HEK293 (cell line): ENCODE data around the gene GPC2.

Source experiments
- BCL6B ChIP-seq: fragments of 450-650 bp; formaldehyde crosslinking; IDR thresholded peaks from 2 replicates; pipeline ENCODE4 v1.5.1; 2017; ENCODE audit warnings: missing biosample characterization, missing genetic modification characterization
- HIC1 ChIP-seq: fragments of 450-650 bp; formaldehyde crosslinking; IDR thresholded peaks from 2 replicates; pipeline ENCODE4 v1.5.1; 2016; ENCODE audit warnings: missing biosample characterization, missing genetic modification characterization
- KLF16 ChIP-seq: fragments of 450-650 bp; formaldehyde crosslinking; IDR thresholded peaks from 2 replicates; pipeline ENCODE4 v1.5.1; 2017; ENCODE audit warnings: missing biosample characterization, missing genetic modification characterization
- MYNN ChIP-seq: fragments of 450-650 bp; formaldehyde crosslinking; IDR thresholded peaks from 2 replicates; pipeline ENCODE4 v1.5.1; 2016; ENCODE audit warnings: missing biosample characterization, missing genetic modification characterization, borderline replicate concordance
- MZF1 ChIP-seq: fragments of 450-650 bp; formaldehyde crosslinking; IDR thresholded peaks from 2 replicates; pipeline ENCODE4 v1.5.1; 2017; ENCODE audit warnings: missing biosample characterization, missing genetic modification characterization, borderline replicate concordance
- PATZ1 ChIP-seq: fragments of 450-650 bp; formaldehyde crosslinking; IDR thresholded peaks from 2 replicates; pipeline ENCODE4 v1.5.1; 2016; ENCODE audit warnings: missing biosample characterization, missing genetic modification characterization
- SCRT2 ChIP-seq: fragments of 450-650 bp; formaldehyde crosslinking; IDR thresholded peaks from 2 replicates; pipeline ENCODE4 v1.5.1; 2016; ENCODE audit warnings: missing biosample characterization, missing genetic modification characterization
- SETDB1 ChIP-seq: IDR thresholded peaks from one replicate; pipeline ENCODE4 v1.6.1; 2017; ENCODE audit warnings: mild to moderate bottlenecking, low read length, moderate library complexity, mixed read lengths; ENCODE audit not compliant: insufficient read length
- WT1 ChIP-seq: fragments of 450-650 bp; formaldehyde crosslinking; IDR thresholded peaks from 2 replicates; pipeline ENCODE4 v1.5.1; 2016; ENCODE audit warnings: missing biosample characterization, missing genetic modification characterization
- ZFHX2 ChIP-seq: fragments of 450-650 bp; formaldehyde crosslinking; conservative IDR thresholded peaks from 2 replicates; pipeline ENCODE4 v1.5.1; 2016; ENCODE audit warnings: missing biosample characterization, missing genetic modification characterization
- ZFP69B ChIP-seq: fragments of 450-650 bp; formaldehyde crosslinking; IDR thresholded peaks from 2 replicates; pipeline ENCODE4 v1.5.1; 2016; ENCODE audit warnings: missing biosample characterization, missing genetic modification characterization
- ZIC2 ChIP-seq: fragments of 450-650 bp; formaldehyde crosslinking; IDR thresholded peaks from 2 replicates; pipeline ENCODE4 v1.5.1; 2016; ENCODE audit warnings: missing biosample characterization, missing genetic modification characterization
- ZNF10 ChIP-seq: fragments of 450-650 bp; formaldehyde crosslinking; IDR thresholded peaks from 2 replicates; pipeline ENCODE4 v1.5.1; 2017; ENCODE audit warnings: missing biosample characterization, missing genetic modification characterization
- ZNF114 ChIP-seq: fragments of 450-650 bp; formaldehyde crosslinking; IDR thresholded peaks from 2 replicates; pipeline ENCODE4 v1.5.0; 2017; ENCODE audit warnings: missing biosample characterization, missing genetic modification characterization
- ZNF16 ChIP-seq: fragments of 450-650 bp; formaldehyde crosslinking; IDR thresholded peaks from 2 replicates; pipeline ENCODE4 v1.5.1; 2016; ENCODE audit warnings: low read depth, missing biosample characterization, missing genetic modification characterization
- ZNF175 ChIP-seq: fragments of 450-650 bp; formaldehyde crosslinking; IDR thresholded peaks from 2 replicates; pipeline ENCODE4 v1.5.1; 2016; ENCODE audit warnings: missing biosample characterization, missing genetic modification characterization
- ZNF239 ChIP-seq: fragments of 450-650 bp; formaldehyde crosslinking; IDR thresholded peaks from 2 replicates; pipeline ENCODE4 v1.5.1; 2016; ENCODE audit warnings: missing biosample characterization, missing genetic modification characterization
- ZNF354C ChIP-seq: fragments of 450-650 bp; formaldehyde crosslinking; IDR thresholded peaks from 2 replicates; pipeline ENCODE4 v1.5.1; 2016; ENCODE audit warnings: missing biosample characterization, missing genetic modification characterization, low read depth, borderline replicate concordance
- ZNF366 ChIP-seq: fragments of 450-650 bp; formaldehyde crosslinking; conservative IDR thresholded peaks from 2 replicates; pipeline ENCODE4 v1.5.1; 2016; ENCODE audit warnings: missing biosample characterization, missing genetic modification characterization
- ZNF521 ChIP-seq: fragments of 450-650 bp; formaldehyde crosslinking; IDR thresholded peaks from 2 replicates; pipeline ENCODE4 v1.5.1; 2017; ENCODE audit warnings: missing biosample characterization, mild to moderate bottlenecking, missing genetic modification characterization
- ZNF530 ChIP-seq: fragments of 450-650 bp; formaldehyde crosslinking; IDR thresholded peaks from 2 replicates; pipeline ENCODE4 v1.5.1; 2016; ENCODE audit warnings: low read depth, missing biosample characterization, missing genetic modification characterization
- ZNF571 ChIP-seq: fragments of 450-650 bp; formaldehyde crosslinking; IDR thresholded peaks from 2 replicates; pipeline ENCODE4 v1.5.0; 2017; ENCODE audit warnings: missing biosample characterization, missing genetic modification characterization
- ZNF629 ChIP-seq: fragments of 450-650 bp; formaldehyde crosslinking; IDR thresholded peaks from 2 replicates; pipeline ENCODE4 v1.5.1; 2017; ENCODE audit warnings: missing biosample characterization, missing genetic modification characterization
- ZNF664 ChIP-seq: fragments of 450-650 bp; formaldehyde crosslinking; IDR thresholded peaks from 2 replicates; pipeline ENCODE4 v1.5.1; 2016; ENCODE audit warnings: missing biosample characterization, missing genetic modification characterization
- ZNF791 ChIP-seq: fragments of 450-650 bp; formaldehyde crosslinking; IDR thresholded peaks from 2 replicates; pipeline ENCODE4 v1.5.1; 2016; ENCODE audit warnings: missing biosample characterization, missing genetic modification characterization
- ZNF830 ChIP-seq: fragments of 450-650 bp; IDR thresholded peaks from 2 replicates; pipeline ENCODE4 v1.5.0; 2018; ENCODE audit warnings: missing biosample characterization, missing genetic modification characterization, low read depth, mild to moderate bottlenecking, moderate library complexity
- ZSCAN16 ChIP-seq: fragments of 450-650 bp; formaldehyde crosslinking; IDR thresholded peaks from 2 replicates; pipeline ENCODE4 v1.5.1; 2016; ENCODE audit warnings: missing biosample characterization, missing genetic modification characterization
- ZXDB ChIP-seq: fragments of 450-650 bp; formaldehyde crosslinking; IDR thresholded peaks from 2 replicates; pipeline ENCODE4 v1.5.1; 2016; ENCODE audit warnings: missing biosample characterization, missing genetic modification characterization
- TF ChIP-seq, protein P1 (sequence below): fragments of 450-650 bp; formaldehyde crosslinking; IDR thresholded peaks from 2 replicates; pipeline ENCODE4 v1.5.1; 2017; ENCODE audit warnings: missing biosample characterization, missing genetic modification characterization
- TF ChIP-seq, protein P2 (sequence below): fragments of 450-650 bp; formaldehyde crosslinking; IDR thresholded peaks from 2 replicates; pipeline ENCODE4 v1.5.1; 2016; ENCODE audit warnings: missing biosample characterization, missing genetic modification characterization

GPC2 gene

GRCh38 chr7:100177045-100178001 is at the start of gene GPC2, which contains the start of gene STAG3 (continued):
- TF ChIP-seq, protein P1, sequence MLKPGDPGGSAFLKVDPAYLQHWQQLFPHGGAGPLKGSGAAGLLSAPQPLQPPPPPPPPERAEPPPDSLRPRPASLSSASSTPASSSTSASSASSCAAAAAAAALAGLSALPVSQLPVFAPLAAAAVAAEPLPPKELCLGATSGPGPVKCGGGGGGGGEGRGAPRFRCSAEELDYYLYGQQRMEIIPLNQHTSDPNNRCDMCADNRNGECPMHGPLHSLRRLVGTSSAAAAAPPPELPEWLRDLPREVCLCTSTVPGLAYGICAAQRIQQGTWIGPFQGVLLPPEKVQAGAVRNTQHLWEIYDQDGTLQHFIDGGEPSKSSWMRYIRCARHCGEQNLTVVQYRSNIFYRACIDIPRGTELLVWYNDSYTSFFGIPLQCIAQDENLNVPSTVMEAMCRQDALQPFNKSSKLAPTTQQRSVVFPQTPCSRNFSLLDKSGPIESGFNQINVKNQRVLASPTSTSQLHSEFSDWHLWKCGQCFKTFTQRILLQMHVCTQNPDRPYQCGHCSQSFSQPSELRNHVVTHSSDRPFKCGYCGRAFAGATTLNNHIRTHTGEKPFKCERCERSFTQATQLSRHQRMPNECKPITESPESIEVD (tag by site-specific recombination): no peak
- TF ChIP-seq ZNF239 (no peak), ZNF629 (tag by site-specific recombination) (no peak), ZNF175 (tag by site-specific recombination) (no peak), BCL6B (tag by site-specific recombination) (no peak), PATZ1 (peak; percentile 25), ZXDB (tag by site-specific recombination) (0 out of 2 replicates have a peak, but pooled peaks have one; percentile 37), ZNF571 (no peak), SETDB1 (no peak), ZNF521 (tag by site-specific recombination) (no peak), ZIC2 (tag by site-specific recombination) (no peak), ZNF366 (no peak), ZSCAN16 (no peak), SCRT2 (tag by site-specific recombination) (no peak), KLF16 (tag by site-specific recombination) (peak; percentile 30; the same call in 1 of the 2 replicates), ZNF114 (no peak), ZNF16 (no peak), MZF1 (no peak), HIC1 (tag by site-specific recombination) (peak; percentile 62; the same call in 1 of the 2 replicates), ZNF830 (tag by site-specific recombination) (no peak), ZFP69B (tag by site-specific recombination) (peak; percentile 92), MYNN (tag by site-specific recombination) (no peak), ZFHX2 (tag by site-specific recombination) (0 out of 2 replicates have a peak, but pooled peaks have one; percentile 33), ZNF530 (tag by site-specific recombination) (no peak), ZNF664 (tag by site-specific recombination) (no peak), ZNF10 (no peak), WT1 (no peak), ZNF791 (tag by site-specific recombination) (no peak), ZNF354C (no peak)
- TF ChIP-seq, protein P2, sequence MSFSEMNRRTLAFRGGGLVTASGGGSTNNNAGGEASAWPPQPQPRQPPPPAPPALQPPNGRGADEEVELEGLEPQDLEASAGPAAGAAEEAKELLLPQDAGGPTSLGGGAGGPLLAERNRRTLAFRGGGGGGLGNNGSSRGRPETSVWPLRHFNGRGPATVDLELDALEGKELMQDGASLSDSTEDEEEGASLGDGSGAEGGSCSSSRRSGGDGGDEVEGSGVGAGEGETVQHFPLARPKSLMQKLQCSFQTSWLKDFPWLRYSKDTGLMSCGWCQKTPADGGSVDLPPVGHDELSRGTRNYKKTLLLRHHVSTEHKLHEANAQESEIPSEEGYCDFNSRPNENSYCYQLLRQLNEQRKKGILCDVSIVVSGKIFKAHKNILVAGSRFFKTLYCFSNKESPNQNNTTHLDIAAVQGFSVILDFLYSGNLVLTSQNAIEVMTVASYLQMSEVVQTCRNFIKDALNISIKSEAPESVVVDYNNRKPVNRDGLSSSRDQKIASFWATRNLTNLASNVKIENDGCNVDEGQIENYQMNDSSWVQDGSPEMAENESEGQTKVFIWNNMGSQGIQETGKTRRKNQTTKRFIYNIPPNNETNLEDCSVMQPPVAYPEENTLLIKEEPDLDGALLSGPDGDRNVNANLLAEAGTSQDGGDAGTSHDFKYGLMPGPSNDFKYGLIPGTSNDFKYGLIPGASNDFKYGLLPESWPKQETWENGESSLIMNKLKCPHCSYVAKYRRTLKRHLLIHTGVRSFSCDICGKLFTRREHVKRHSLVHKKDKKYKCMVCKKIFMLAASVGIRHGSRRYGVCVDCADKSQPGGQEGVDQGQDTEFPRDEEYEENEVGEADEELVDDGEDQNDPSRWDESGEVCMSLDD: no peak
